Heart left ventricle (tissue), 16 donors: ENCODE measurements around the gene PGP. TPM values are rescaled to one million over a fixed set of nuclear protein-coding genes. Genes with fewer than 3 reads are reported as not detected.
"Not testable (repeated sequence)": the region's sequence is repeated elsewhere in the genome, so short reads cannot be mapped to it uniquely, and the experiment has no call there.

Experiments used
- ATAC-seq, 4 donors: fragments of 200-7000 bp; cut with Tn5 transposase; one replicate each; pipeline ENCODE4 v1.9.1; 2020 to 2022; ENCODE audit warnings: moderate library complexity in 4 of 4, mild to moderate bottlenecking in 3 of 4, moderate number of reproducible peaks in 1 of 4
- DNase-seq, 5 donors: peaks; one replicate each; pipeline ENCODE4 v3.0.0-alpha.2; 2020
- H3K27ac ChIP-seq, 12 donors: fragments of 200-600 bp; sonication (generic) in 4 of 12; one replicate each; pipeline versions ENCODE4 v1.5.0 to v1.8.0; 2016 to 2022; ENCODE audit warnings: mild to moderate bottlenecking in 2 of 12
- H3K27me3 ChIP-seq, 9 donors: fragments of 200-600 bp; sonication (generic) in 2 of 9; one replicate each; pipeline versions ENCODE4 v1.5.1 to v1.8.0; 2016 to 2022; ENCODE audit warnings: mild to moderate bottlenecking in 3 of 9
- H3K36me3 ChIP-seq, 9 donors: fragments of 200-600 bp; sonication (generic) in 2 of 9; one replicate each; pipeline versions ENCODE4 v1.5.0 to v1.8.0; 2018 to 2022; ENCODE audit warnings: mild to moderate bottlenecking in 2 of 9
- H3K4me1 ChIP-seq, 12 donors: fragments of 200-600 bp; sonication (generic) in 4 of 12; one replicate each; pipeline versions ENCODE4 v1.5.0 to v1.8.0; 2016 to 2022; ENCODE audit warnings: mild to moderate bottlenecking in 3 of 12
- H3K4me3 ChIP-seq, 12 donors: fragments of 200-600 bp; sonication (generic) in 4 of 12; one replicate each; pipeline versions ENCODE4 v1.5.0 to v1.8.0; 2017 to 2022; ENCODE audit warnings: mild to moderate bottlenecking in 9 of 12, moderate library complexity in 4 of 12
- H3K9me3 ChIP-seq, 12 donors: fragments of 200-600 bp; sonication (generic) in 4 of 12; one replicate each; pipeline versions ENCODE4 v1.5.0 to v1.8.0; 2016 to 2022; ENCODE audit warnings: mild to moderate bottlenecking in 1 of 12
- CTCF ChIP-seq, 12 donors: fragments of 200-600 bp; sonication (generic) in 4 of 12; IDR thresholded peaks; one replicate each; pipeline versions ENCODE4 v1.5.0 to v1.8.0; 2018 to 2022; ENCODE audit warnings: antibody characterized with exemption in 12 of 12, mild to moderate bottlenecking in 5 of 12
- POLR2A ChIP-seq, 2 donors: fragments of 450-650 bp; IDR thresholded peaks; one replicate each; pipeline ENCODE4 v1.6.1; 2017; ENCODE audit warnings: antibody characterized with exemption in 2 of 2, mild to moderate bottlenecking in 2 of 2, moderate library complexity in 2 of 2
- WGBS, 4 donors: extraction: QIAGEN DNeasy Blood & Tissue Kit in 2 of 4; methylation state at CpG; one replicate each; pipeline versions ENCODE4 v1.1.5 to v1.1.7; 2013 to 2018; 5-methylcytosine and 5-hydroxymethylcytosine counted together
- intact Hi-C, 10 donors: fragments of 100-400 bp; cut with DNase I; formaldehyde crosslinking; loops; one replicate each; pipeline versions ENCODE4 v1.11.1 to v1.14.2; 2022
- polyA plus RNA-seq, 2 donors: library from polyadenylated mRNA; stranded (reverse); fragments of 200-250 nt; gene quantifications; one replicate each; pipeline ENCODE4 v1.2.3, GENCODE V29; 2013
- total RNA-seq, 9 donors: library from RNA; depleted of rRNA in 2 of 9; stranded (reverse); fragments of >200 nt in 2 of 9; fragmentation: NEBNext Ultra II Directional in 3 of 9; extraction: Animal tissue kit (Norgen Biotek cat#: 25700) in 3 of 9; gene quantifications; one replicate each; pipeline versions ENCODE4 v1.1.0 to v1.2.4, GENCODE V29; 2016 to 2023
- donor health status: ischemic (EF 13 %, LVEDD 7.1; RV severe dilation, severe dysfunction).
- donor health status: healthy with polysubstance abuse.
- donor health status: DM: no; HTN: yes; CAD: no.
- donor health status: DM: no; HTN: no; CAD: no.
- donor health status: ischemic (EF 25% LVEDD 6.9; RV normal size, moderate dysfunction).
- donor health status: ischemic (EF 25% LVEDD 5.7; RV mildly dilated, moderate dysfunction).
- donor health status: healthy.
- donor health status: DM: yes; HTN: yes; CAD: no.
- donor health status: ischemic (EF 35%, LVEDD 5.7; RV mildly dilated, moderate dysfunction).
- donor health status: nonischemic (EF 11% LVEDD 7.7; RV severe dilation, severe dysfunction).
- donor health status: DM: yes; HTN: yes; CAD: no.
- donor health status: PGD.
- donor health status: ischemic (EF 29% LVEDD 5.4; RV normal size, mild dysfunction).
- donor health status: nonischemic (EF 23%, LVEDD 6.1; RV moderate dilation, normal function).

Gene PGP
- total and polyA plus RNA-seq, 11 donors: 19.6 to 44.0 (median 31.7) TPM

- no peak for ATAC-seq
- Histone ChIP-seq H3K4me1 (peaks cover 0 to under 1% (median 0%) of the 10 kb centered on the region in 12 donors), H3K4me3 (no peak overlapping the region), H3K27ac (no peak overlapping the region), H3K9me3 (no peaks in the 10 kb centered on the region), H3K27me3 (no peaks in the 10 kb centered on the region), H3K36me3 (peaks cover 5 to 80% (median 60%) of the 10 kb centered on the region in 9 donors)
- TF ChIP-seq CTCF (IDR thresholded peaks at IDR 0.05) (no peak), POLR2A (IDR thresholded peaks at IDR 0.05) (no peak)
- intact Hi-C loops: loop anchor here in 1 of 10 donors (10.0 kb wide), 1 partner anchor 89 kb away; the partner anchor contains the start of gene TRAF7
- peak in 1 of 5 donors; percentile 22 for DNase-seq
- 95 to 97% (median 96%) methylated on average over 10 to 11 of the region's 11 CpGs for WGBS, 4 donors
Measured at GRCh38 chr16:2243781-2244180, 29.1 kb upstream of the PGP start.

GRCh38 chr16:2243031-2243528, 28.4 kb upstream of the PGP start:
- WGBS, 4 donors: 92 to 97% (median 94%) methylated on average over 5 to 19 of the region's 19 CpGs
- intact Hi-C loops: loop anchor here in 1 of 10 donors (10.0 kb wide), 1 partner anchor 88 kb away; the partner anchor contains the start of gene TRAF7
- TF ChIP-seq POLR2A (IDR thresholded peaks at IDR 0.05): no peak
- no peak for TF ChIP-seq CTCF (IDR thresholded peaks at IDR 0.05)
- Histone ChIP-seq H3K27me3 (no peaks in the 10 kb centered on the region), H3K9me3 (no peaks in the 10 kb centered on the region), H3K4me3 (no peak overlapping the region), H3K4me1 (peaks cover 0 to 7% (median under 1%) of the 10 kb centered on the region in 12 donors), H3K27ac (no peak overlapping the region), H3K36me3 (peaks cover 5 to 73% (median 60%) of the 10 kb centered on the region in 9 donors)
- ATAC-seq (no peak), DNase-seq (peak in 1 of 5 donors; percentile 22)

GRCh38 chr16:2242598-2242997, 28.0 kb upstream of the PGP start:
- Histone ChIP-seq H3K4me1 (peaks cover 0 to 12% (median 6%) of the 10 kb centered on the region in 12 donors), H3K27ac (no peak overlapping the region), H3K4me3 (no peak overlapping the region), H3K36me3 (peaks cover 5 to 73% (median 60%) of the 10 kb centered on the region in 9 donors), H3K9me3 (no peaks in the 10 kb centered on the region), H3K27me3 (peaks cover 0 to 4% (median 0%) of the 10 kb centered on the region in 9 donors)
- ATAC-seq (no peak), DNase-seq (peak in 1 of 5 donors; percentile 14)
- WGBS, 4 donors: 61 to 81% (median 71%) methylated on average over 11 of the region's 11 CpGs
- intact Hi-C loops: loop anchor here in 1 of 10 donors (10.0 kb wide), 1 partner anchor 88 kb away; the partner anchor contains the start of gene TRAF7
- TF ChIP-seq POLR2A (IDR thresholded peaks at IDR 0.05) (no peak), CTCF (IDR thresholded peaks at IDR 0.05) (no peak)

- not testable (repeated sequence) for H3K27ac ChIP-seq, H3K9me3 ChIP-seq, H3K4me3 ChIP-seq, ATAC-seq
- peaks cover 0 to 31% (median 23%) of the 10 kb centered on the region in 12 donors for H3K4me1 ChIP-seq
- intact Hi-C loops: loop anchor here in 1 of 10 donors (10.0 kb wide), 1 partner anchor 86 kb away; the partner anchor contains the start of gene TRAF7
- H3K27me3 ChIP-seq: peaks cover 0 to 24% (median 6%) of the 10 kb centered on the region in 9 donors
- peaks cover 3 to 64% (median 50%) of the 10 kb centered on the region in 9 donors for H3K36me3 ChIP-seq
- 66 to 79% (median 73%) methylated on average over 9 of the region's 9 CpGs for WGBS, 4 donors
- DNase-seq: peak in 1 of 5 donors; percentile 11
Measured at GRCh38 chr16:2240331-2240730, 25.7 kb upstream of the PGP start.
